ENCODE measurements around the gene PHLDB1. TPM values are rescaled to one million over a fixed set of nuclear protein-coding genes. Genes with fewer than 3 reads are reported as not detected.

The PHLDB1 gene
- polyA plus RNA-seq, 1 of the 3 experiments (the other 2 are of a cell fraction) = 89.4 TPM

- TF ChIP-seq USF1 (IDR thresholded peaks at IDR 0.05; ENCODE audit: borderline replicate concordance, low read depth) (peak; percentile 76), SMC3 (IDR thresholded peaks at IDR 0.05; ENCODE audit: low read depth, low read length) (no peak), EP300 (IDR thresholded peaks at IDR 0.05; ENCODE audit: borderline replicate concordance in 1 of 2, low read depth in 1 of 2, low read length in 1 of 2) (peak in 1 of 2 experiments; percentile 47; a peak in 1 of 4 replicates), SIN3A (IDR thresholded peaks at IDR 0.05; ENCODE audit: borderline replicate concordance, low read depth, low read length) (no peak; the same call in 1 of the 2 replicates), PBX3 (IDR thresholded peaks at IDR 0.05) (peak; percentile 60), GABPA (IDR thresholded peaks at IDR 0.05; ENCODE audit: low read depth) (no peak), NRF1 (IDR thresholded peaks at IDR 0.05; ENCODE audit: low read depth, low read length) (no peak), TEAD4 (IDR thresholded peaks at IDR 0.05; ENCODE audit: borderline replicate concordance, insufficient read depth) (peak; percentile 47; the same call in 1 of the 2 replicates), IRF3 (IDR thresholded peaks at IDR 0.05; ENCODE audit: low read depth, low read length) (no peak), POLR2AphosphoS5 (IDR thresholded peaks at IDR 0.05; ENCODE audit: low read depth, low read length) (peak; percentile 78), TCF12 (IDR thresholded peaks at IDR 0.05) (peak; percentile 51), CTCF (IDR thresholded peaks at IDR 0.05) (no peak), TAF1 (IDR thresholded peaks at IDR 0.05; ENCODE audit: borderline replicate concordance, low read depth, low read length) (no peak; the same call in 1 of the 2 replicates), MEF2A (IDR thresholded peaks at IDR 0.05; ENCODE audit: borderline replicate concordance, low read depth) (no peak), JUND (IDR thresholded peaks at IDR 0.05) (peak; percentile 40; the same call in 1 of the 2 replicates), YY1 (IDR thresholded peaks at IDR 0.05; ENCODE audit: low read depth) (no peak), EZH2phosphoT487 (IDR thresholded peaks at IDR 0.05; ENCODE audit: borderline replicate concordance, low read depth) (no peak)
These were observed 15.2 kb downstream of the PHLDB1 start (continued) for GRCh38 chr11:118622376-118623268.

All from SK-N-SH (cell line).